H54 (cell line): ENCODE results near the gene CNTNAP2.

ENCODE experiments used
- DNase-seq: peaks from one replicate; pipeline ENCODE4 v3.0.0; 2011; ENCODE audit warnings: low spot score, mixed read lengths; ENCODE audit not compliant: insufficient read length
- FAIRE-seq: peaks from 3 replicates; lab custom pipeline; 2011; peaks lifted over from hg19 to GRCh38; lab: Jason Lieb, UNC
- POLR2A ChIP-seq: IDR thresholded peaks from 2 replicates; pipeline ENCODE4 v1.6.1; 2011; ENCODE audit warnings: low read depth, mild to moderate bottlenecking, low read length

Gene CNTNAP2

GRCh38 chr7:146655928-146656797, 539.6 kb downstream of the CNTNAP2 start:
- FAIRE-seq: no peak
- no peak for DNase-seq
- TF ChIP-seq POLR2A: no peak

GRCh38 chr7:146656988-146657387, 540.4 kb downstream of the CNTNAP2 start:
- FAIRE-seq (no peak), DNase-seq (no peak)
- TF ChIP-seq POLR2A: no peak

GRCh38 chr7:146658604-146659003, 542.0 kb downstream of the CNTNAP2 start:
- FAIRE-seq: no peak
- no peak for DNase-seq
- no peak for TF ChIP-seq POLR2A

- no peak for FAIRE-seq
- TF ChIP-seq POLR2A: no peak
- DNase-seq: no peak
Measured at GRCh38 chr7:146659732-146660131, 543.1 kb downstream of the CNTNAP2 start.

- no peak for TF ChIP-seq POLR2A
- no peak for DNase-seq
- FAIRE-seq: no peak
Measured at GRCh38 chr7:146660839-146661238, 544.2 kb downstream of the CNTNAP2 start.

- TF ChIP-seq POLR2A: no peak
- no peak for DNase-seq
- FAIRE-seq: no peak
Measured at GRCh38 chr7:146661435-146661834, 544.8 kb downstream of the CNTNAP2 start.

GRCh38 chr7:146661929-146662328, 545.3 kb downstream of the CNTNAP2 start:
- FAIRE-seq: no peak
- DNase-seq: no peak
- no peak for TF ChIP-seq POLR2A

- FAIRE-seq (no peak), DNase-seq (no peak)
- TF ChIP-seq POLR2A: no peak
Measured at GRCh38 chr7:146665023-146665422, 548.4 kb downstream of the CNTNAP2 start.

GRCh38 chr7:146670532-146670931, 553.9 kb downstream of the CNTNAP2 start:
- DNase-seq: no peak
- FAIRE-seq: no peak
- TF ChIP-seq POLR2A: no peak

- TF ChIP-seq POLR2A: no peak
- DNase-seq (no peak), FAIRE-seq (no peak)
Measured at GRCh38 chr7:146681487-146681886, 564.9 kb downstream of the CNTNAP2 start.

- FAIRE-seq (no peak), DNase-seq (no peak)
- no peak for TF ChIP-seq POLR2A
Measured at GRCh38 chr7:146683439-146683838, 566.8 kb downstream of the CNTNAP2 start.

GRCh38 chr7:146690987-146691386, 574.4 kb downstream of the CNTNAP2 start:
- FAIRE-seq (no peak), DNase-seq (no peak)
- no peak for TF ChIP-seq POLR2A

GRCh38 chr7:146698995-146699610, 582.5 kb downstream of the CNTNAP2 start:
- TF ChIP-seq POLR2A: no peak
- FAIRE-seq: no peak
- no peak for DNase-seq

- DNase-seq: no peak
- TF ChIP-seq POLR2A: no peak
- no peak for FAIRE-seq
Measured at GRCh38 chr7:146700015-146700560, 583.5 kb downstream of the CNTNAP2 start.
